K562 (cell line): ENCODE measurements around the gene RPTOR. TPM values are rescaled to one million over a fixed set of nuclear protein-coding genes. Genes with fewer than 3 reads are reported as not detected.
A peak's percentile ranks its signal among the peaks of the same experiment; 100 is the strongest.

Experiments
- ARID1B ChIP-seq: fragments of 450-650 bp; IDR thresholded peaks from 2 replicates; pipeline ENCODE4 v1.6.1; 2016; ENCODE audit warnings: antibody characterized with exemption, mild to moderate bottlenecking, inconsistent platforms
- C11orf30 ChIP-seq: fragments of 450-650 bp; IDR thresholded peaks from 2 replicates; pipeline ENCODE4 v1.6.1; 2016; ENCODE audit warnings: low read depth, mild to moderate bottlenecking
- CTBP1 ChIP-seq: fragments of 450-650 bp; IDR thresholded peaks from 2 replicates; pipeline ENCODE4 v1.6.1; 2016; ENCODE audit warnings: borderline replicate concordance
- ETS2 ChIP-seq: IDR thresholded peaks from 2 replicates; pipeline ENCODE4 v1.6.1; 2016; ENCODE audit warnings: borderline replicate concordance, missing genetic modification characterization, mild to moderate bottlenecking, moderate library complexity, missing compliant biosample characterization; ENCODE audit not compliant: poor library complexity, severe bottlenecking
- ETV1 ChIP-seq: fragments of 450-650 bp; conservative IDR thresholded peaks from 2 replicates; pipeline ENCODE4 v1.6.1; 2016; ENCODE audit warnings: missing genetic modification characterization, control low read depth, low read depth, missing compliant biosample characterization
- GABPB1 ChIP-seq: sonication (generic); formaldehyde crosslinking; IDR thresholded peaks from 2 replicates; pipeline ENCODE4 v1.8.0; 2022; ENCODE audit warnings: mild to moderate bottlenecking, missing genetic modification reagents
- JUND ChIP-seq, 2 experiments: IDR thresholded peaks; 2 replicates in 1 of 2; 3 replicates in 1 of 2; pipeline ENCODE4 v1.6.1; 2011; ENCODE audit warnings: borderline replicate concordance in 2 of 2, low read depth in 2 of 2, low read length in 2 of 2, improper control_type of control experiment in 1 of 2, missing biosample characterization in 1 of 2, missing genetic modification characterization in 1 of 2, missing genetic modification reagents in 1 of 2
- L3MBTL2 ChIP-seq: fragments of 450-650 bp; IDR thresholded peaks from 2 replicates; pipeline ENCODE4 v1.6.1; 2016; ENCODE audit warnings: mild to moderate bottlenecking, moderate library complexity
- NR1H2 ChIP-seq: sonication (generic); formaldehyde crosslinking; IDR thresholded peaks from 2 replicates; pipeline ENCODE4 v1.4.0; 2020; ENCODE audit warnings: mild to moderate bottlenecking, missing genetic modification reagents
- SETDB1 ChIP-seq: IDR thresholded peaks from one replicate; pipeline ENCODE4 v1.6.1; 2012; ENCODE audit warnings: low read length, control low read depth, inconsistent platforms
- XRCC4 ChIP-seq: IDR thresholded peaks from one replicate; pipeline ENCODE4 v1.6.1; 2011; ENCODE audit not compliant: insufficient read depth, insufficient read length; ENCODE audit errors: extremely low read depth
- ZNF57 ChIP-seq: fragments of 450-650 bp; formaldehyde crosslinking; IDR thresholded peaks from 2 replicates; pipeline ENCODE4 v1.4.0; 2020; ENCODE audit warnings: mild to moderate bottlenecking, moderate library complexity
- polyA plus RNA-seq, 8 experiments: library from polyadenylated mRNA; depleted of rRNA in 4 of 8; stranded (reverse) in 5 of 8; unstranded in 3 of 8; fragments of >200 nt; fragmentation: Nextera tagmentation in 2 of 8; fragmentation: Illumina TruSeq in 1 of 8; extraction: Ambion mirVana in 2 of 8; extraction: Trizol in 1 of 8; gene quantifications; 2 replicates each; pipeline versions ENCODE4 v1.2.1 to v1.2.3, GENCODE V29; 2011 to 2014; ENCODE audit warnings: inconsistent platforms in 1 of 8, missing spikeins in 1 of 8
- total RNA-seq, 7 experiments: library from RNA; depleted of rRNA in 6 of 7; stranded (reverse); fragments of >200 nt in 6 of 7; fragmentation: Illumina TruSeq in 2 of 7; extraction: Trizol in 2 of 7; gene quantifications; 2 replicates each; pipeline versions ENCODE4 v1.2.1 to v1.2.3, GENCODE V29; 2011 to 2021; ENCODE audit warnings: low replicate concordance in 1 of 7
- TF ChIP-seq, protein P1 (sequence below): fragments of 450-650 bp; IDR thresholded peaks from 2 replicates; pipeline ENCODE4 v1.6.1; 2017; ENCODE audit warnings: antibody characterized with exemption, mild to moderate bottlenecking
- TF ChIP-seq, protein P2 (sequence below): fragments of 250-450 bp; sonication (Bioruptor Pico); IDR thresholded peaks from 2 replicates; pipeline ENCODE4 v1.5.0; 2021
- TF ChIP-seq, protein P3 (sequence below): fragments of 250-450 bp; sonication (Bioruptor Pico); IDR thresholded peaks from 2 replicates; pipeline ENCODE4 v1.5.0; 2021
- TF ChIP-seq, protein P4 (sequence below): fragments of 250-450 bp; sonication (Bioruptor Pico); IDR thresholded peaks from 2 replicates; pipeline ENCODE4 v1.5.0; 2020; ENCODE audit warnings: mild to moderate bottlenecking, borderline replicate concordance

RPTOR gene
- total and polyA plus RNA-seq, 9 of the 15 experiments (the other 6 are each of a cell fraction or from before 2014, with no cell fraction given), result 0.24 to 54.1 (median 10.2) TPM

GRCh38 chr17:80755650-80756405 is 211.2 kb downstream of the RPTOR start (continued):
- TF ChIP-seq, protein P1, sequence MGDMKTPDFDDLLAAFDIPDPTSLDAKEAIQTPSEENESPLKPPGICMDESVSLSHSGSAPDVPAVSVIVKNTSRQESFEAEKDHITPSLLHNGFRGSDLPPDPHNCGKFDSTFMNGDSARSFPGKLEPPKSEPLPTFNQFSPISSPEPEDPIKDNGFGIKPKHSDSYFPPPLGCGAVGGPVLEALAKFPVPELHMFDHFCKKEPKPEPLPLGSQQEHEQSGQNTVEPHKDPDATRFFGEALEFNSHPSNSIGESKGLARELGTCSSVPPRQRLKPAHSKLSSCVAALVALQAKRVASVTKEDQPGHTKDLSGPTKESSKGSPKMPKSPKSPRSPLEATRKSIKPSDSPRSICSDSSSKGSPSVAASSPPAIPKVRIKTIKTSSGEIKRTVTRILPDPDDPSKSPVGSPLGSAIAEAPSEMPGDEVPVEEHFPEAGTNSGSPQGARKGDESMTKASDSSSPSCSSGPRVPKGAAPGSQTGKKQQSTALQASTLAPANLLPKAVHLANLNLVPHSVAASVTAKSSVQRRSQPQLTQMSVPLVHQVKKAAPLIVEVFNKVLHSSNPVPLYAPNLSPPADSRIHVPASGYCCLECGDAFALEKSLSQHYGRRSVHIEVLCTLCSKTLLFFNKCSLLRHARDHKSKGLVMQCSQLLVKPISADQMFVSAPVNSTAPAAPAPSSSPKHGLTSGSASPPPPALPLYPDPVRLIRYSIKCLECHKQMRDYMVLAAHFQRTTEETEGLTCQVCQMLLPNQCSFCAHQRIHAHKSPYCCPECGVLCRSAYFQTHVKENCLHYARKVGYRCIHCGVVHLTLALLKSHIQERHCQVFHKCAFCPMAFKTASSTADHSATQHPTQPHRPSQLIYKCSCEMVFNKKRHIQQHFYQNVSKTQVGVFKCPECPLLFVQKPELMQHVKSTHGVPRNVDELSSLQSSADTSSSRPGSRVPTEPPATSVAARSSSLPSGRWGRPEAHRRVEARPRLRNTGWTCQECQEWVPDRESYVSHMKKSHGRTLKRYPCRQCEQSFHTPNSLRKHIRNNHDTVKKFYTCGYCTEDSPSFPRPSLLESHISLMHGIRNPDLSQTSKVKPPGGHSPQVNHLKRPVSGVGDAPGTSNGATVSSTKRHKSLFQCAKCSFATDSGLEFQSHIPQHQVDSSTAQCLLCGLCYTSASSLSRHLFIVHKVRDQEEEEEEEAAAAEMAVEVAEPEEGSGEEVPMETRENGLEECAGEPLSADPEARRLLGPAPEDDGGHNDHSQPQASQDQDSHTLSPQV, result peak; percentile 58; the same call in 1 of the 2 replicates
- TF ChIP-seq C11orf30 (no peak), SETDB1 (no peak), JUND (IDR thresholded peaks at IDR 0.05; ENCODE audit: borderline replicate concordance, low read depth, low read length) (peak; percentile 85), JUND (tag; IDR thresholded peaks at IDR 0.05; ENCODE audit: borderline replicate concordance, low read depth, low read length) (peak; percentile 47; the same call in 1 of the 3 replicates), L3MBTL2 (0 out of 2 replicates have a peak, but pooled peaks have one; percentile 27), GABPB1 (CRISPR knock-in tag) (no peak), ZNF57 (CRISPR knock-in tag) (no peak), ETV1 (tag) (peak; percentile 32; the same call in 1 of the 2 replicates), XRCC4 (no peak), ETS2 (tag) (no peak), NR1H2 (CRISPR knock-in tag) (no peak), ARID1B (peak; percentile 79), CTBP1 (peak; percentile 76)
- TF ChIP-seq, protein P2, sequence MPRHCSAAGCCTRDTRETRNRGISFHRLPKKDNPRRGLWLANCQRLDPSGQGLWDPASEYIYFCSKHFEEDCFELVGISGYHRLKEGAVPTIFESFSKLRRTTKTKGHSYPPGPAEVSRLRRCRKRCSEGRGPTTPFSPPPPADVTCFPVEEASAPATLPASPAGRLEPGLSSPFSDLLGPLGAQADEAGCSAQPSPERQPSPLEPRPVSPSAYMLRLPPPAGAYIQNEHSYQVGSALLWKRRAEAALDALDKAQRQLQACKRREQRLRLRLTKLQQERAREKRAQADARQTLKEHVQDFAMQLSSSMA (CRISPR knock-in tag), result peak; percentile 14; the same call in 1 of the 2 replicates
- TF ChIP-seq, protein P3, sequence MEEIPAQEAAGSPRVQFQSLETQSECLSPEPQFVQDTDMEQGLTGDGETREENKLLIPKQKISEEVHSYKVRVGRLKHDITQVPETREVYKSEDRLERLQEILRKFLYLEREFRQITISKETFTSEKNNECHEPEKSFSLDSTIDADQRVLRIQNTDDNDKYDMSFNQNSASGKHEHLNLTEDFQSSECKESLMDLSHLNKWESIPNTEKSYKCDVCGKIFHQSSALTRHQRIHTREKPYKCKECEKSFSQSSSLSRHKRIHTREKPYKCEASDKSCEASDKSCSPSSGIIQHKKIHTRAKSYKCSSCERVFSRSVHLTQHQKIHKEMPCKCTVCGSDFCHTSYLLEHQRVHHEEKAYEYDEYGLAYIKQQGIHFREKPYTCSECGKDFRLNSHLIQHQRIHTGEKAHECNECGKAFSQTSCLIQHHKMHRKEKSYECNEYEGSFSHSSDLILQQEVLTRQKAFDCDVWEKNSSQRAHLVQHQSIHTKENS (CRISPR knock-in tag), result no peak
- TF ChIP-seq, protein P4, sequence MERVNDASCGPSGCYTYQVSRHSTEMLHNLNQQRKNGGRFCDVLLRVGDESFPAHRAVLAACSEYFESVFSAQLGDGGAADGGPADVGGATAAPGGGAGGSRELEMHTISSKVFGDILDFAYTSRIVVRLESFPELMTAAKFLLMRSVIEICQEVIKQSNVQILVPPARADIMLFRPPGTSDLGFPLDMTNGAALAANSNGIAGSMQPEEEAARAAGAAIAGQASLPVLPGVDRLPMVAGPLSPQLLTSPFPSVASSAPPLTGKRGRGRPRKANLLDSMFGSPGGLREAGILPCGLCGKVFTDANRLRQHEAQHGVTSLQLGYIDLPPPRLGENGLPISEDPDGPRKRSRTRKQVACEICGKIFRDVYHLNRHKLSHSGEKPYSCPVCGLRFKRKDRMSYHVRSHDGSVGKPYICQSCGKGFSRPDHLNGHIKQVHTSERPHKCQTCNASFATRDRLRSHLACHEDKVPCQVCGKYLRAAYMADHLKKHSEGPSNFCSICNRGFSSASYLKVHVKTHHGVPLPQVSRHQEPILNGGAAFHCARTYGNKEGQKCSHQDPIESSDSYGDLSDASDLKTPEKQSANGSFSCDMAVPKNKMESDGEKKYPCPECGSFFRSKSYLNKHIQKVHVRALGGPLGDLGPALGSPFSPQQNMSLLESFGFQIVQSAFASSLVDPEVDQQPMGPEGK (CRISPR knock-in tag), result no peak
